ENCODE results near the gene SMIM24.

Gene SMIM24

DNA sequence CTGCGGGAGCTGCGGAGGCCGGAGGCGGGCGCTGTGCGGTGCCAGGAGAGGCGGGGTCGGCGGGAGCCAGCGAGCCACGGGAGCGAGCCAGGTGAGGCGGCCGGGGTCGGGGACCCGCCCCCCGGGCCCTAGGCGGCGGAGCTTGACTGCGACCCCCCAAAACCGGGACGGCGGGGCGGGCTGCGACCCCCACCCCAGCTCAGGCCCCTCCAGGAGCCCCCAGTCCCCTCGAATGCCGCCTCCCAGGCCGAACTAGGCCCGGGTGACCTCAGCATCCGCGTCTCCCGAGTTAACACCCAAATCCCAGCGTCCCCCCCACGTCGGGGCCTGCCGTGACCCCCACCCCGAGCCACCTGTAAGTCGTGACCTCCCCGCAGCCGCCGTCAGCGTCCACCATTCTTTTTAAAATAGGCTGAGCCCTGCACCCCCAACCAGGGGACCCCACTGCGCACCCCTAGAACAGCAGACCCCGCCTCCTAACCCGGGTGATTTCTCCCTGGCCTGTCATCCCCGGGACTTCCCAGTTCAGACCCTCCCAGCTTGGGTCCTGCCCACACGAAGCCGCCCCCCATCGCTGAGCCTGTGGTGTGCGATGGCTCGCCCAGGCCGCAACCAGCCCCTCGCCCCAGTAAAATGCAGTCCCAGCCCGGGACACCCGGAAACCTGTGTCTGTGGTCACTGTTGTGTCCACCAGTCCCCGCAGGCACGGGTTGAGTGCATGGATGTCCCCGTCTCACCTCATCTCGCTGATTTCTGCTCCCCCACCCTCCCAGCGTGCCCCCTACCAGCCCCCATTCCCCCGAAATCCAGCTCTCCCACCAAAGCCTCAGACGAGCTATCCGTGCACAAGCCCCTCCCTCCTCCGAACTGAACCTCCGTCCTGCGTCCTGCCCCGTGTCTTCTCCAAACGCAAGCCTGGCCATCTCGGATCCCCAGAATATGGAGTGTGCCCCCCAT, 26.3 kb upstream of the SMIM24 start:
- Histone ChIP-seq H3K9me3 (ENCODE audit: control insufficient read depth, insufficient read depth, low read length) (no peaks in the 10 kb centered on the region), H3F3A (ENCODE audit: control insufficient read depth, insufficient read depth) (no peaks in the 10 kb centered on the region; the same call in 1 of the 2 replicates), H3K4me1 (ENCODE audit: control insufficient read depth, low read length) (peaks cover 20% of the 10 kb centered on the region), H3K27ac (ENCODE audit: low read depth, low read length) (peak overlapping the region; percentile 51), H3K79me2 (ENCODE audit: control insufficient read depth, low read length) (peaks cover 55% of the 10 kb centered on the region), H3K9me2 (replicated peaks; ENCODE audit: control insufficient read depth, low read length) (no peaks in the 10 kb centered on the region), H3K27me3 (ENCODE audit: control insufficient read depth, low read length) (no peaks in the 10 kb centered on the region), H4K20me1 (ENCODE audit: control insufficient read depth, insufficient read depth, low read depth, low read length) (peaks cover 10% of the 10 kb centered on the region; the same call in 1 of the 2 replicates), H3K36me3 (ENCODE audit: control insufficient read depth, low read length) (peaks cover 36% of the 10 kb centered on the region), H3K4me3 (ENCODE audit: low read length) (peak overlapping the region; percentile 89), H3K4me2 (ENCODE audit: low read length) (peak overlapping the region; percentile 93)
- TF ChIP-seq CTCF (IDR thresholded peaks at IDR 0.05; ENCODE audit: low read depth, low read length, poor library complexity, severe bottlenecking) (no peak), EZH2phosphoT487 (IDR thresholded peaks at IDR 0.05; ENCODE audit: borderline replicate concordance, low read length) (no peak)

- Histone ChIP-seq H3K27ac (ENCODE audit: low read depth, low read length) (peak within 1 kb of the TSS; percentile 51), H3K9me3 (ENCODE audit: control insufficient read depth, insufficient read depth, low read length) (no peaks in the 10 kb centered on the region), H3K36me3 (ENCODE audit: control insufficient read depth, low read length) (peaks cover 31% of the 10 kb centered on the region), H3K4me3 (ENCODE audit: low read length) (peak within 1 kb of the TSS; percentile 89), H3K4me2 (ENCODE audit: low read length) (peak within 1 kb of the TSS; percentile 93), H3K4me1 (ENCODE audit: control insufficient read depth, low read length) (peaks cover 25% of the 10 kb centered on the region), H4K20me1 (ENCODE audit: control insufficient read depth, insufficient read depth, low read depth, low read length) (peaks cover 10% of the 10 kb centered on the region; the same call in 1 of the 2 replicates), H3K79me2 (ENCODE audit: control insufficient read depth, low read length) (peaks cover 46% of the 10 kb centered on the region), H3K27me3 (ENCODE audit: control insufficient read depth, low read length) (no peaks in the 10 kb centered on the region), H3F3A (ENCODE audit: control insufficient read depth, insufficient read depth) (no peaks in the 10 kb centered on the region; the same call in 1 of the 2 replicates), H3K9me2 (replicated peaks; ENCODE audit: control insufficient read depth, low read length) (no peaks in the 10 kb centered on the region)
- TF ChIP-seq CTCF (IDR thresholded peaks at IDR 0.05; ENCODE audit: low read depth, low read length, poor library complexity, severe bottlenecking) (no peak), EZH2phosphoT487 (IDR thresholded peaks at IDR 0.05; ENCODE audit: borderline replicate concordance, low read length) (no peak)
These were observed 25.5 kb upstream of the SMIM24 start, which contains the start of gene FZR1 for GRCh38 chr19:3505598-3506383. Gene FZR1, plus strand, starts transcription at chr19:3506311. Its CDS starts 16,679 bp downstream, at chr19:3522990.

- TF ChIP-seq CTCF (IDR thresholded peaks at IDR 0.05; ENCODE audit: low read depth, low read length, poor library complexity, severe bottlenecking), result no peak
- no peak for TF ChIP-seq EZH2phosphoT487 (IDR thresholded peaks at IDR 0.05; ENCODE audit: borderline replicate concordance, low read length)
- no peaks in the 10 kb centered on the region; the same call in 1 of the 2 replicates for H3F3A ChIP-seq (ENCODE audit: control insufficient read depth, insufficient read depth)
- no peaks in the 10 kb centered on the region for H3K9me2 ChIP-seq (replicated peaks; ENCODE audit: control insufficient read depth, low read length)
- peak overlapping the region; percentile 74 for H3K4me3 ChIP-seq (ENCODE audit: low read length)
- H3K79me2 ChIP-seq (ENCODE audit: control insufficient read depth, low read length), result peaks cover 43% of the 10 kb centered on the region
- no peak overlapping the region for H3K27ac ChIP-seq (ENCODE audit: low read depth, low read length)
- H3K27me3 ChIP-seq (ENCODE audit: control insufficient read depth, low read length), result no peaks in the 10 kb centered on the region
- H3K4me2 ChIP-seq (ENCODE audit: low read length), result peak overlapping the region; percentile 68
- peaks cover 27% of the 10 kb centered on the region for H3K4me1 ChIP-seq (ENCODE audit: control insufficient read depth, low read length)
- no peaks in the 10 kb centered on the region for H3K9me3 ChIP-seq (ENCODE audit: control insufficient read depth, insufficient read depth, low read length)
- peaks cover 22% of the 10 kb centered on the region for H3K36me3 ChIP-seq (ENCODE audit: control insufficient read depth, low read length)
- peaks cover 10% of the 10 kb centered on the region; the same call in 1 of the 2 replicates for H4K20me1 ChIP-seq (ENCODE audit: control insufficient read depth, insufficient read depth, low read depth, low read length)
These were observed 24.4 kb upstream of the SMIM24 start for GRCh38 chr19:3504735-3505134.

Data from DOHH2 (cell line).